IMR-90 (cell line): ENCODE measurements around the gene SHISA3.

Source experiments
- MXI1 ChIP-seq: IDR thresholded peaks from 2 replicates; pipeline ENCODE4 v1.6.1; 2012; ENCODE audit warnings: low read depth, mild to moderate bottlenecking, low read length, moderate library complexity, borderline replicate concordance
- TF ChIP-seq, protein P1 (sequence below): conservative IDR thresholded peaks from 2 replicates; pipeline ENCODE4 v1.5.1; 2012; ENCODE audit warnings: mild to moderate bottlenecking, low read depth, low read length, improper control_type of control experiment
- TF ChIP-seq, protein P2 (sequence below): fragments of 150-350 bp; IDR thresholded peaks from 2 replicates; pipeline ENCODE4 v1.6.1; 2017; ENCODE audit warnings: mild to moderate bottlenecking, antibody characterized with exemption, low read length, low read depth

DNA sequence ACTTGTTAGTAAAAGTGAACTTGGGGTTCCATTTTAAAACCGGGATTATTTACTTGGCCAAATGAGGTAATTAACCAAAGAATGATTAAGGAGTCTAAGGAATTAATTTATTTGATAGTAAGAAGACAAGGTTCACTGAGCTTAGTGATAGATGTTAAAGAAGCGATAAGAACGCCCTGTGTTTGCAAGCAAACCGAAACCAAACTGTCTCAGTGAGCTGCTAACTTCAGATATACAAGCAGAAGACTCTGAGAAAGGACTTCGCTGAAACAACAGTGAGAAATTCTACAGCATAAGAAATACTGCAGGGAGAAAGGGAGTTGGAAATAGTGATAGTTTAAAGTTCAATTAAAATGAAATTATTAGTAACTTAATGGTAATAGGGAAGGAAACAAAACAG, 37.6 kb upstream of the SHISA3 start:
- TF ChIP-seq, protein P1, sequence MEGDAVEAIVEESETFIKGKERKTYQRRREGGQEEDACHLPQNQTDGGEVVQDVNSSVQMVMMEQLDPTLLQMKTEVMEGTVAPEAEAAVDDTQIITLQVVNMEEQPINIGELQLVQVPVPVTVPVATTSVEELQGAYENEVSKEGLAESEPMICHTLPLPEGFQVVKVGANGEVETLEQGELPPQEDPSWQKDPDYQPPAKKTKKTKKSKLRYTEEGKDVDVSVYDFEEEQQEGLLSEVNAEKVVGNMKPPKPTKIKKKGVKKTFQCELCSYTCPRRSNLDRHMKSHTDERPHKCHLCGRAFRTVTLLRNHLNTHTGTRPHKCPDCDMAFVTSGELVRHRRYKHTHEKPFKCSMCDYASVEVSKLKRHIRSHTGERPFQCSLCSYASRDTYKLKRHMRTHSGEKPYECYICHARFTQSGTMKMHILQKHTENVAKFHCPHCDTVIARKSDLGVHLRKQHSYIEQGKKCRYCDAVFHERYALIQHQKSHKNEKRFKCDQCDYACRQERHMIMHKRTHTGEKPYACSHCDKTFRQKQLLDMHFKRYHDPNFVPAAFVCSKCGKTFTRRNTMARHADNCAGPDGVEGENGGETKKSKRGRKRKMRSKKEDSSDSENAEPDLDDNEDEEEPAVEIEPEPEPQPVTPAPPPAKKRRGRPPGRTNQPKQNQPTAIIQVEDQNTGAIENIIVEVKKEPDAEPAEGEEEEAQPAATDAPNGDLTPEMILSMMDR, result no peak
- TF ChIP-seq MXI1, result no peak
- TF ChIP-seq, protein P2, sequence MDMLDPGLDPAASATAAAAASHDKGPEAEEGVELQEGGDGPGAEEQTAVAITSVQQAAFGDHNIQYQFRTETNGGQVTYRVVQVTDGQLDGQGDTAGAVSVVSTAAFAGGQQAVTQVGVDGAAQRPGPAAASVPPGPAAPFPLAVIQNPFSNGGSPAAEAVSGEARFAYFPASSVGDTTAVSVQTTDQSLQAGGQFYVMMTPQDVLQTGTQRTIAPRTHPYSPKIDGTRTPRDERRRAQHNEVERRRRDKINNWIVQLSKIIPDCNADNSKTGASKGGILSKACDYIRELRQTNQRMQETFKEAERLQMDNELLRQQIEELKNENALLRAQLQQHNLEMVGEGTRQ, result no peak
